Dendritic cell treated with granulocyte-macrophage colony-stimulating factor and Interleukin-4, amounts not matched to agents 40 ng/mL and 50 ng/mL, for 4 days (primary cell): Measurements from ENCODE around the gene RAB3IL1.
"Not testable (repeated sequence)": the region's sequence is repeated elsewhere in the genome, so short reads cannot be mapped to it uniquely, and the experiment has no call there.

Experiments
- H3K27ac Mint-ChIP-seq: one replicate; pipeline ENCODE4 v1.8.0; 2022; ENCODE audit warnings: mild to moderate bottlenecking, mixed read lengths
- H3K27me3 Mint-ChIP-seq: one replicate; pipeline ENCODE4 v1.8.0; 2022; ENCODE audit warnings: mild to moderate bottlenecking, mixed read lengths
- H3K36me3 Mint-ChIP-seq: one replicate; pipeline ENCODE4 v1.8.0; 2022; ENCODE audit warnings: low read depth, mixed read lengths
- H3K4me1 Mint-ChIP-seq: one replicate; pipeline ENCODE4 v1.8.0; 2022; ENCODE audit warnings: low read depth, mixed read lengths
- H3K4me3 Mint-ChIP-seq: one replicate; pipeline ENCODE4 v1.8.0; 2022; ENCODE audit warnings: mild to moderate bottlenecking, moderate library complexity, mixed read lengths
- H3K9me3 Mint-ChIP-seq: one replicate; pipeline ENCODE4 v1.8.0; 2022; ENCODE audit warnings: mixed read lengths
- intact Hi-C: fragments of 100-400 bp; cut with micrococcal nuclease; formaldehyde crosslinking; loops from one replicate; pipeline ENCODE4 v1.15.0; 2022

RAB3IL1 gene, protein sequence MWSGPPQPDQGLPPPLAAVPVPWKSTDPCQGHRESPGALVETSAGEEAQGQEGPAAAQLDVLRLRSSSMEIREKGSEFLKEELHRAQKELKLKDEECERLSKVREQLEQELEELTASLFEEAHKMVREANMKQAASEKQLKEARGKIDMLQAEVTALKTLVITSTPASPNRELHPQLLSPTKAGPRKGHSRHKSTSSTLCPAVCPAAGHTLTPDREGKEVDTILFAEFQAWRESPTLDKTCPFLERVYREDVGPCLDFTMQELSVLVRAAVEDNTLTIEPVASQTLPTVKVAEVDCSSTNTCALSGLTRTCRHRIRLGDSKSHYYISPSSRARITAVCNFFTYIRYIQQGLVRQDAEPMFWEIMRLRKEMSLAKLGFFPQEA

GRCh38 chr11:61917334-61918109 lies at the start of gene RAB3IL1:
Gene RAB3IL1 (minus strand): TSS chr11:61917566. CDS start chr11:61917367, 199 bp downstream.
- Mint-ChIP-seq H3K9me3 (no peaks in the 10 kb centered on the region), H3K27me3 (peaks cover 65% of the 10 kb centered on the region), H3K36me3 (peaks cover 17% of the 10 kb centered on the region), H3K4me3 (peak within 1 kb of the TSS; percentile 83), H3K4me1 (peaks cover 77% of the 10 kb centered on the region), H3K27ac (peak within 1 kb of the TSS; percentile 83)
- intact Hi-C loops, result no loop called here

DNA sequence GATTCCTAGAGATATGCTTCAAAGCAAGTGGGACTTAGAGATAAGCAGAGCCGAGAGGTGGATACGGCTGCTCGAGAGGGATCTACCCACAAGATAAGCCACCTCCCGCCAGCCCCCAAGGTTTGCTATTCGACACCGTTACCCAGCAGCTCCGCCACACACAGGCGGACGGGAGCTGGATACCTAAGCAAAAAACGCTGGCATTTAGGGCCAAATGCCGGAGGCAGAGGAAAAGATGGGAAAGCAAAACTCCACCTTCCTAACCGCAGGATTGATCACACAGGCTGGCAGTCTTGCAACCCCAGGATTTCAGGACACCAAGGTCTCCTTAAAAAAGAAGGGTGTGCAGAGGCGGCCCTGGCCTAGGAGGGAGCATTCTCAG lies 49.4 kb upstream of the RAB3IL1 start:
- H3K27me3 Mint-ChIP-seq, result no peaks in the 10 kb centered on the region
- intact Hi-C loops, result no loop called here
- H3K36me3 Mint-ChIP-seq, result peaks cover 72% of the 10 kb centered on the region
- peak overlapping the region; percentile 93 for H3K4me3 Mint-ChIP-seq
- H3K4me1 Mint-ChIP-seq, result peaks cover 72% of the 10 kb centered on the region
- H3K27ac Mint-ChIP-seq, result peak overlapping the region; percentile 99
- H3K9me3 Mint-ChIP-seq, result no peaks in the 10 kb centered on the region

GRCh38 chr11:61964666-61965271 lies 47.4 kb upstream of the RAB3IL1 start:
- H3K27me3 Mint-ChIP-seq, intact Hi-C loops, H3K9me3 Mint-ChIP-seq: not testable (repeated sequence)
- Mint-ChIP-seq H3K27ac (peak overlapping the region; percentile 99), H3K4me1 (peaks cover 66% of the 10 kb centered on the region), H3K4me3 (peak overlapping the region; percentile 93), H3K36me3 (peaks cover 91% of the 10 kb centered on the region)

DNA sequence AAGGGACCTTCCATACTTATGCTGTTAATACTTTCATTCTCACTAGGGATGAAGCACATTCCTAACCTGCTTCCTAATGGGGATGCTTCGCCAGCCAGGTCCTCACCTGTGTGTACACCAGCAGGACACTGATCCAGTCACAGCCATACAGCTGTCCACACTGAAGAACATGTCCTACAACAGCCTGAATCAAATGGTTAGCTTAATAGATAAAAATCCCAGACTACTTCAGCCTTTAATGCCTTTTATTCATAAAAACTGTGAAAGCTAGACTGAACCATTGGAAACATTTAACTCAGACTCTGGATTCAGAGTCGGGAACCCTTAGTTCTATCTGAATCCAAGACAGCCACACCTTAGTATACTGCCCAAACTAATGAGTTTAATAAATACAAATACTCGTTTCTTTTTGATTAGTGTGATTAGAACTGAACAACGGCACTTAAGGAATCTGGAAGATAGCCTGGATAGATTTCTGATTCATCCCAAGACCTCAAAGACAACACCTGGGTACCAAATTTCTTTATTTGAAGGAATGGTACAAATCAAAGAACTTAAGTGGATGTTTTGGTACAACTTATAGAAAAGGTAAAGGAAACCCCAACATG lies 46.8 kb upstream of the RAB3IL1 start:
- Mint-ChIP-seq H3K27me3 (no peaks in the 10 kb centered on the region), H3K4me1 (peaks cover 65% of the 10 kb centered on the region), H3K4me3 (peak overlapping the region; percentile 93), H3K27ac (peak overlapping the region; percentile 99), H3K9me3 (no peaks in the 10 kb centered on the region), H3K36me3 (peaks cover 97% of the 10 kb centered on the region)
- intact Hi-C loops, result no loop called here

- intact Hi-C loops, result no loop called here
- Mint-ChIP-seq H3K9me3 (no peaks in the 10 kb centered on the region), H3K36me3 (peaks cover 100% of the 10 kb centered on the region), H3K27ac (peak overlapping the region; percentile 99), H3K27me3 (no peaks in the 10 kb centered on the region), H3K4me3 (peak overlapping the region; percentile 93), H3K4me1 (peaks cover 65% of the 10 kb centered on the region)
These were observed 46.1 kb upstream of the RAB3IL1 start for GRCh38 chr11:61963282-61964057.

- intact Hi-C loops, result no loop called here
- peak overlapping the region; percentile 99 for H3K27ac Mint-ChIP-seq
- peaks cover 63% of the 10 kb centered on the region for H3K4me1 Mint-ChIP-seq
- no peaks in the 10 kb centered on the region for H3K9me3 Mint-ChIP-seq
- H3K36me3 Mint-ChIP-seq, result peaks cover 100% of the 10 kb centered on the region
- H3K27me3 Mint-ChIP-seq, result no peaks in the 10 kb centered on the region
- peak overlapping the region; percentile 18 for H3K4me3 Mint-ChIP-seq
These were observed 45.6 kb upstream of the RAB3IL1 start for GRCh38 chr11:61963016-61963281.

- intact Hi-C loops, result no loop called here
- Mint-ChIP-seq H3K4me1 (peaks cover 61% of the 10 kb centered on the region), H3K36me3 (peaks cover 100% of the 10 kb centered on the region), H3K9me3 (no peaks in the 10 kb centered on the region), H3K27me3 (no peaks in the 10 kb centered on the region), H3K27ac (peak overlapping the region; percentile 99), H3K4me3 (peak overlapping the region; percentile 18)
These were observed 45.0 kb upstream of the RAB3IL1 start for GRCh38 chr11:61962213-61963015.

GRCh38 chr11:61961570-61962212 lies 44.3 kb upstream of the RAB3IL1 start:
- no peak overlapping the region for H3K4me3 Mint-ChIP-seq
- H3K4me1 Mint-ChIP-seq, result peaks cover 69% of the 10 kb centered on the region
- no peaks in the 10 kb centered on the region for H3K27me3 Mint-ChIP-seq
- intact Hi-C loops, result no loop called here
- peak overlapping the region; percentile 99 for H3K27ac Mint-ChIP-seq
- peaks cover 99% of the 10 kb centered on the region for H3K36me3 Mint-ChIP-seq
- H3K9me3 Mint-ChIP-seq, result no peaks in the 10 kb centered on the region

GRCh38 chr11:61960532-61960931 lies 43.2 kb upstream of the RAB3IL1 start:
- intact Hi-C loops, result no loop called here
- Mint-ChIP-seq H3K4me1 (peaks cover 80% of the 10 kb centered on the region), H3K4me3 (no peak overlapping the region), H3K36me3 (peaks cover 96% of the 10 kb centered on the region), H3K9me3 (no peaks in the 10 kb centered on the region), H3K27ac (no peak overlapping the region), H3K27me3 (no peaks in the 10 kb centered on the region)

DNA sequence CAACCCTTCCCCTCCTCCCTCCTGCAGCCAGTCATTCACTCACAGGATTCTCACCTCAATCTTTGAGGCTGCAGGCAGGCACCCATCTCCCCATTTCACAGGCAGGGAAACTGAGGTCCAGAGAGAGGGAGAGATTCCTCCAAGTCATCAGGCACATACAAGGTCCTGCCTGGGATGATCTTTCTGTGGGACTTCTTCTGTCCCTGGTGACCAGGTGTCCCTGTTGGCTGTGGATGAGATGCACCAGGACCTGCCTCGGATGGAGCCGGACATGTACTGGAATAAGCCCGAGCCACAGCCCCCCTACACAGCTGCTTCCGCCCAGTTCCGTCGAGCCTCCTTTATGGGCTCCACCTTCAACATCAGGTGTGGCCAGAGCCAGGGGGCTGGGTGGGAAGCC lies 42.3 kb upstream of the RAB3IL1 start:
- H3K9me3 Mint-ChIP-seq, result no peaks in the 10 kb centered on the region
- H3K27ac Mint-ChIP-seq, result no peak overlapping the region
- H3K36me3 Mint-ChIP-seq, result peaks cover 88% of the 10 kb centered on the region
- H3K4me3 Mint-ChIP-seq, result no peak overlapping the region
- intact Hi-C loops, result no loop called here
- peaks cover 82% of the 10 kb centered on the region for H3K4me1 Mint-ChIP-seq
- no peaks in the 10 kb centered on the region for H3K27me3 Mint-ChIP-seq

- intact Hi-C loops, result no loop called here
- Mint-ChIP-seq H3K27me3 (no peaks in the 10 kb centered on the region), H3K27ac (no peak overlapping the region), H3K4me1 (peaks cover 84% of the 10 kb centered on the region), H3K9me3 (no peaks in the 10 kb centered on the region), H3K4me3 (no peak overlapping the region), H3K36me3 (peaks cover 82% of the 10 kb centered on the region)
These were observed 41.7 kb upstream of the RAB3IL1 start for GRCh38 chr11:61959114-61959513.

GRCh38 chr11:61958590-61958989 lies 41.2 kb upstream of the RAB3IL1 start:
- no peaks in the 10 kb centered on the region for H3K27me3 Mint-ChIP-seq
- no peak overlapping the region for H3K27ac Mint-ChIP-seq
- no peak overlapping the region for H3K4me3 Mint-ChIP-seq
- peaks cover 77% of the 10 kb centered on the region for H3K36me3 Mint-ChIP-seq
- peaks cover 83% of the 10 kb centered on the region for H3K4me1 Mint-ChIP-seq
- no peaks in the 10 kb centered on the region for H3K9me3 Mint-ChIP-seq
- intact Hi-C loops, result no loop called here
